Measurements from ENCODE around the gene MSL3B.
"Not testable (repeated sequence)": the region's sequence is repeated elsewhere in the genome, so short reads cannot be mapped to it uniquely, and the experiment has no call there.

MSL3B gene

DNA sequence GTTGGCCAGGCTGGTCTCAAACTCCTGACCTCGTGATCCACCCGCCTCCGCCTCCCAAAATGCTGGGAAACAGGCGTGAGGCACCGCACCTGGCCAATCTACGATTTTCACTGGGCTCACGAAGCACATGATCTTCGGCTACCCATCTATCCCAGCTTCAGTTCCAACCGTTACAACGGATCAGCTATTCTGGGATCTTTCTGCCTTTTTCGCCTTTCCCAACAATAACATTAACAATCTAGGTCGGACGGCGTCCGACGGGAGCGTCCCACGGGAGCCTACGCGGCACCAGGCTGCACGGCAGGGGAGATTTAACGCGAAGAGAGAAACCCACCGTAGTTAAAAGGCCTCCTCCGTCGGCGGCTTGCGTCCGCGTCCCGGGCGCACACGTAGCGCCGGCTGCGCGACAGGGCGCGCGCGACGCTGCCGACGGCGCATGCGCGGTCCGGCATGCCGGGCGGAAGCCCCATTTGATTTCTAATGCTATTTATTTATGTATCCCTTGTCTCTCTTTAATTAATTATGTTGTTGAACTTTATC lies at the start of gene MSL3B:
Gene MSL3B (minus strand): TSS at position 394 of the 540 bp plus-strand sequence.
- DNase-seq = peak; percentile 47 to 71

- no peak for DNase-seq
Measured at GRCh38 chr2:233917116-233917515, 48.9 kb upstream of the MSL3B start, which contains the start of gene TRPM8. TRPM8 (plus strand) TSS chr2:233917373; CDS start chr2:233926538, 9,165 bp downstream.

GRCh38 chr2:233915128-233915527 lies 46.9 kb upstream of the MSL3B start:
- peak in 1 of 2 donors; percentile 9 for DNase-seq

GRCh38 chr2:233912691-233913423 lies 44.7 kb upstream of the MSL3B start:
- DNase-seq = peak in 1 of 2 donors; percentile 3

DNA sequence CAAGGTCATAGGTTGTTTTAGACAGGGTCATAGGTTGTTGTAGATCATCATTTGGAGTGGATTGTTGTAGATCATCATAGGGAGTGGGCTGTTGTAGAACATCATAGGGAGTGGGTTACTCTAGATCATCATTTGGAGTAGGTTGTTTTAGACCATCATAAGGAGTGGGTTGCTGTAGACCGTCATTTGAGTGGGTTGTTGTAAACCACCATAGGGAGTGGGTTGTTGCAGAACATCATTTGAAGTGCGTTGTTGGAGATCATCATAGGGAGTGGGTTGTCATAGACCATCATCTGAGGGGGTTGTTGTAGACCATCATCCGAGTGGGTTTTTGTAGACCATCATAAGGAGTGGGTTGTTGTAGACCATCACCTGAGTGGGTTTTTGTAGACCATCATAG lies 39.4 kb upstream of the MSL3B start:
- DNase-seq = no peak

DNA sequence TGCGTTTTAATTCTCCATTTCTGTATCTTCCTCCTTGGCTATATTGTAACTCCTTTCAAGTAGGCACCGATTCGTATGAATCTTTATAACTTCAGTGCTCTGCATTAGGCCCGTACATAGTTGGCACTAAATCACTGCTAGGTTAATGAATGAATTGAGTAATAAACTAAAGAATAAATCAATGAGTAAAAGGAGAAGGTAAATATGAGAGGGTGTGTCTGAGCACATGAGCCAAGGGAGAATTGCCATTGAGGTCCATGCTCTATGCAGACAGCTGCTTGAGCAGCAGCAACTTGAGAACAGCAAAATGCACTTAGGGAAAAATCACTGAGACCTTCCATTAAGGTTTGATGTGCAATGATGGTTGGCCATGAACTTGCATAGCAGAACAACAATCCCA lies 37.8 kb upstream of the MSL3B start:
- no peak for DNase-seq

- DNase-seq = no peak
Measured at GRCh38 chr2:233901884-233902283, 33.7 kb upstream of the MSL3B start.

GRCh38 chr2:233901367-233901766 lies 33.2 kb upstream of the MSL3B start:
- no peak for DNase-seq

DNA sequence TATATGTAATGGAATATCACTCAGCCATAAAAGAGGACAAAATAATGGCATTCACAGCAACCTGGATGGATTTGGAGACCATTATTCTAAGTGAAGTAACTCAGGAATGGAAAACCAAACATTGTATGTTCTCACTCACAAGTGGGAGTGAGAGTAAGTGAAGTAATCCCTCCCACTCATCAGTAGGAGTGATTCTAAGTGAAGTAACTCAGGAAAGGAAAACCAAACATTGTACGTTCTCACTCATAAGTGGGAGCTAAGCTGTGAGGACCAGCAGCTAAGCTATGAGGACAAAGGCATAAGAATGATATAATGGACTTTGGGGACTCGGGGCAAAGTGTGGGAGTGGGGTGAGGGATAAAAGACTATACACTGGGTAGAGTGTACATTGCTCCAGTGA lies 28.1 kb upstream of the MSL3B start:
- DNase-seq = not testable (repeated sequence)

DNA sequence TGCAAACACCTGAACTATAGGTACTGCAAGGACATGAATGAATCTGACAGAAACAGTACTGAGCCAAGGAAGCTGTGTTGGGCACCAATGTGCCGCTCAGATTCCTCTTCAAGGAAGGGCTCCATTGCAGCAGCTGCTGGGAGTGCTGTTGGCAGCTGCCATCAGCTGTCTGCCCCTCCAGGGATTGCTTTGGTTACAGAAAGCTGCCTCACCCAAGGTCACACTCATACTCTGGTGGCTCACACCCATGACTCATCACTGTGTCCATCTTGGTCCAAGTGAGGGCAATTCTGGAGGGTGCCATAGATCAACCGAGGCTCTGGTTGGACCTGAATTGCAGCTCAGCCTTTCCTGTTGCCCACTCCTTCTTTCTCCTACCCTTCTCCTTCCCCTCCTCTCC lies 24.6 kb upstream of the MSL3B start:
- DNase-seq = no peak

DNA sequence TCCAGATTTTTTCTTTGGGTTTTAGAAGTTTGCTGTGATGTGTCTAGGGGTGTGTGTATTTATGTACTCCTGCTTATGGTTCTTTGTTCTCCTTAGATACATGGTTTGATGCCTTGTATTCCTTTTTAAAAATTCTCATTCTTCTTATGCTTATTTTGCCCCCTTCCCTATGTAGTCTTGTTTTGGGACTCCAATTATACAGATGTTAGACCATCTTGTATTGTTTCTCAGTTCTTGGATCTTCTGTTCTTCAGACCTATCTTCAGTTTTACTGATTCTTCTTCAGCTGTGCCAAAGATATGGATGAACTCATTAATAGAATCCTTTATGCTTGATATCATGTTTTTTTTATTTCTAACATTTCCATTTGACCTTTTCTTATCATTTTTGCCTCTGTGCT lies 14.2 kb upstream of the MSL3B start:
- DNase-seq = no peak

DNA sequence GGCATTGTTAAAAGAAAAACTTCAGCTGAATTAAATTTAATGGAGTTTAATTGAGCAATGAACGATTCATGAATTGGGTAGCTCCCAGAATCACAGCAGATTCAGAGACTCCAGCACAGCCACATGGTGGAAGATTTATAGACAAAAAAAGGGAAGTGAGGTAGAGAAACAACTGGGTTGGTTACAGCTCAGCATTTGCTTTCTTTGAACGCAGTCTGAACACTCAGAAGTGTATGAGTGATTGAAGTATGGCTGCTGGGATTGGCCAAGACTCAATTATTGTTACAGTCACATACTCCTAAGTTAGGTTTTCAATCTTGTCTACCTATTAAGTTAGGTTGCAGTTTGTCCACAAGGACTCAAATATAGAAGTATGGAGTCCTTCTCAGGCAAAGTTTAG lies 3.9 kb upstream of the MSL3B start:
- DNase-seq = not testable (repeated sequence)

- DNase-seq = no peak
Measured at GRCh38 chr2:233871432-233871831, 3.2 kb upstream of the MSL3B start.

DNA sequence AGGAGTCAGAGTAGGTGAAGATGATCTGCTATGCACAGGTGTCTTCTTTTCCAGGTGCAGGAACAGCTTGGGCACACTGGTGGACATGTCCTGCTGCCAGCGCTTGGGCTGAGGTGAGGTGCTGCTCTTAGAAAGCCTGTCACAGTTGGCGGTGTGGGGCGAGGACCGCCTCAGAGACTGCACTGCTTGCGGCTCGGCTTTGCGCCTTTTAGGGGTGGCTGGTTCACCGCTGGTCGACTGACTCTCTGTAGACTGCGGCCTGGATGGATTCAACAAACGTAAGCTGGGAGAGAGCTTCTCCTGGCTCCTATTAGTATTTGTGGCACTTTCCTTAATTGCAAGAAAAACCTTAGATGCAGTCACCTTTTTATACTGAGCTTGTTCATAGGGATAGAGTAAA lies 1.7 kb downstream of the MSL3B start:
- DNase-seq = no peak

DNA sequence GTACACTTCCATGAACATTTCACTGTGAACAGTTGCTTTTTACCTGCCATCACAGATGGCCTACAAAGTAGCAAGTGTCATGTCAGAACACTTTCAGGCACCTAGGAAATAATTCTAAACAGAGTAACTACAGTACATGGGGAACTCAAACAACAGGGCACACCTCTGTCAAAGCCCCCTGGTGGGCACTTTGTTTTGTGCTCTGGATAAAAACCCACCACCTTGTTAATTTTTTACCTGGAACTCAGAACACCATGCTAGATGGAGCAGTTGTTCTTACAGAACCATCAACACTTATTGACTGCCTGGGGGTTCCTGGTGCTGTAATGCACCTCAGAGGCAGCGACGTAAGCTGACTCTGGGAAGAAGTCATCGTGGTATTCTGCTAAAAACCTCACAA lies 2.3 kb downstream of the MSL3B start:
- no peak for DNase-seq

- DNase-seq = no peak
Measured at GRCh38 chr2:233862261-233862768, 5.9 kb downstream of the MSL3B start.

- DNase-seq = no peak
Measured at GRCh38 chr2:233858331-233858730, 9.9 kb downstream of the MSL3B start.

DNA sequence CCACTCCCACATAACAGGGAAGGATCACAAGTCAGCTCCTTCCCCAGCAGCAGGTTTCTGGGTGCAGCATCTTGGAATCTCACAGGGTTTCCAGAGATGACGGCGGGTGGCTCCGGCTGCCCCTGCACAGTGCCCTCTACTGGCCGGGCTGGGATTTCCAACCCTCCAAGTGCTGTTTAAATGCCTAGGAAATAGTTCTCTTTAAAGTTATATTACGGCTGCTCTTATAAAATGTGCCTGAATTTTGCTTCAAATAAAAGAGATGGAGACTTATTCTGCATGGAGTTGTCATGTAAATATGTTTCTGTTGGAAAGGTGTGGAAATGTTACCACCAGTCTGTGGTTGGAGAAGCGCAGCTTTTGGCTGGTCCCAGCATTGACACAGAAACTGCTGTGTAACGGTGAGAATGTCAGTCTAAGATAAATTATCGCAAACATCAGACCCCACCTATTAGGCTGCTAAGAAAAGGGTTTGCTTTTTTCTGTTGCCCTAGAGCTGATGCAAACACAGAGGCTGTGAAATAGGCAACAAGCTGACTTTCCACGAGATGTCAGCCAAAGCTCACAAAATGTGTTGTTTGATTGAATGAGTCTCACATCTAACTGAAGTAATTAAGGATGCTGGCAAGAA lies 10.6 kb downstream of the MSL3B start:
- peak; percentile 27 to 57 for DNase-seq

- no peak for DNase-seq
Measured at GRCh38 chr2:233856184-233856583, 12.0 kb downstream of the MSL3B start.

GRCh38 chr2:233855345-233855744 lies 12.8 kb downstream of the MSL3B start:
- no peak for DNase-seq

DNA sequence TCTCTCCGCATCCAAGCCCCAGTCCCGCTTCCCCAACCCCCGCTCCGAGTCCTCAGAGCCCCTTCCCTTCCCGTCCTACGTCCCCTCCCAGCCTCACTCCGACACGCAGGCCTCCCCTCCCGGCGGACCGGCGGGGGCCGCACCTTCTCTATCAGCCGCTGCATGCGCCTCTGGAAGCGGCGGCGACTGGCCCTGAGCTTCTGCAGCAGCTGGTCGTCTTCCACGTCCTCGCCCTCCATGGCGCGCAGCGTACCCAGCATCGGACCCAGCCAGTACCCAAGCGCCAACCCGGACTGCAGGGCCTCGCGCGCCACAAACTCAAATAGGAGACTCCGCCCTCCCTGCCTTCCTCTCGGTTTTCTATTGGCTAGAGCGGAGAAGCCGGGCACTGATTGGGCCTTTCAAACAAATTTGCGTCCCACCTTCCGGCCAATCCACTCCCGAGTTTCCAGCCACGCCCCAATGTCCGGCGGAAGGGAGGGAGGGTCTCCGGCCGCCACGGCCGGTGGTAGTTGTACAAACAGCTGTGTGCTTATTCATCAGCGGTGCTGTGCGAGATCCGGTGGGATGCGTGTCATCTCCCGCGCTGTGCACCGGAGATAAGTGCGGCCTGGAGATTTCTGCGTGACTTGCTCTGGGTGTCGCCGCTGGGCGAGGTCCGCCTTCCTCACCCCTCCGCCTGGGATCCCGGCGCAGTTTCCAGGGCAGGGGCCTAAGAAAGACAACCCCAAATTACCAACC lies 13.8 kb downstream of the MSL3B start, which contains the start of gene HJURP:
Gene HJURP (minus strand): TSS at position 295 of the 741 bp plus-strand sequence. CDS start 35 bp downstream, at position 260.
- peak; percentile 89 to 93 for DNase-seq

DNA sequence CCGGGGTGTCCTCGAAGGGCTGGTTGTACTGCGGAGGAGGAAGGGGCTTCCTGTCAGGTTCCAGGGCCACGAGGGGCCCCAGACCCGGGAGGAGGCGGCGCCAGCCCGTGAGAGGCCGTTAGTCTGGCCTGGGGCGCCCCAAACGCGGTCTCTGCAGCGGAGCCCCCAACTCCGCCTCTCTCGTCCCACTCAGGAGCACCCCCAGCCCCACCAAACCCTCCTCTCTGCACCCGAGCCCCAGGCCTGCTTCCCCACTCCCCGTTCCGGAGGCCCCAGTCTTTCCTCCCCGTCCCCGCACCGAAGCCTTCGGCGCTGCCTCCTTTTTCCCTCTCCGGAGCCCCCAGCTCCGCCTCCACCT lies 14.3 kb downstream of the MSL3B start:
- no peak for DNase-seq

DNA sequence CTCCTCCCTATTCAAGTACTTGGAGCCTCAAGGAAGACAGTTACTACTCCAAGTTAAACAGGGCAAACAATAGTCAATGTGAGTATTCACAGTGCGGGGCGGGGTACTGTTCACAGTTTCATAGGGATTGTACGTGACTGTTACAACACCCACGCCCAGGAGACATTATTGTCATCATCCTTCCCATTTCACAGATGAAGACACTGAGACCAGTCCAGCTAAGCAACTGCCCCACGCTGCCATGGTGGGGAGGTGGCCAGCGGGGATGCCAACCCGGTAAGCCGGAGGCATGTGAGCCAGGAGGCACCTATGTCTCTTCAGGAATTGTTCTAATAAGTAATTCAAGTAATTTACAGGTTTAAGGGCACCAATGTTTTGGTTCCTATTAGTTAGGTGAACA lies 14.8 kb downstream of the MSL3B start:
- DNase-seq = no peak
